GM21529 (cell line): ENCODE data around the gene ITGA2.

Experiments
- ATAC-seq: cut with Tn5 transposase; IDR thresholded peaks from one replicate; pipeline ENCODE4 v1.9.1; 2021; ENCODE audit not compliant: unreplicated experiment

Gene ITGA2

DNA sequence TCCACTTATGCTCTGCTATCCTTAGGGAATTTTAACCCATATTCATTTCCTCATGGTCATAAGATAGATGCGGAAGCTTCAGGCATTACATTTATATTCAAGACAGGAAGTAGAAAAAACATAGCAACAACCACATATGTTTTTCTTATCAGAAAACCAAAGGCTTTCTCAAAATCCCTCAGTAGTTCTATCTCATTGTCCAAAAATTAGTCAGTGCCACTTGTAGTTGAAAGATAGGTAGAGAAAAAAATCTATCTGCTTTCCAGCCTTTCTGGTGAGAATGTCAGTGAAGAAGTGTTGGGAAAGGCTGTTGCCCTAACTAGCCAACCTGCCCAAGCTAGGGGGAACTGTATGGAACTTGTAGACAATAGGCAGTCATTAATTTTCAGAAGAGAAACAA is 143.9 kb downstream of the ITGA2 start:
- no peak for ATAC-seq
